Peyer's patch (tissue), 4 donors: ENCODE measurements around the gene XYLB. TPM values are rescaled to one million over a fixed set of nuclear protein-coding genes. Genes with fewer than 3 reads are reported as not detected.

Experiments
- DNase-seq, 3 donors: peaks; one replicate each; pipeline ENCODE4 v3.0.0-alpha.2; 2017 to 2019
- H3K27ac ChIP-seq, 4 donors: fragments of 200-600 bp; sonication (generic); one replicate each; pipeline ENCODE4 v1.5.1; 2016 to 2019
- H3K27me3 ChIP-seq, 2 donors: fragments of 200-600 bp; sonication (generic); one replicate each; pipeline ENCODE4 v1.5.1; 2019
- H3K36me3 ChIP-seq, 3 donors: fragments of 200-600 bp; sonication (generic); one replicate each; pipeline ENCODE4 v1.5.1; 2016 to 2019
- H3K4me1 ChIP-seq, 4 donors: fragments of 200-600 bp; sonication (generic); one replicate each; pipeline ENCODE4 v1.5.1; 2016 to 2019
- H3K4me3 ChIP-seq, 4 donors: fragments of 200-600 bp; sonication (generic); 1 replicate in 3 of 4; 2 replicates in 1 of 4; pipeline ENCODE4 v1.5.1; 2016 to 2019; ENCODE audit warnings: mild to moderate bottlenecking in 1 of 4
- H3K9me3 ChIP-seq, 4 donors: fragments of 200-600 bp; sonication (generic); one replicate each; pipeline ENCODE4 v1.5.1; 2016 to 2019; ENCODE audit warnings: mild to moderate bottlenecking in 1 of 4
- POLR2A ChIP-seq, 2 donors: fragments of 450-650 bp; IDR thresholded peaks; one replicate each; pipeline ENCODE4 v1.5.1; 2017; ENCODE audit warnings: antibody characterized with exemption in 2 of 2, mild to moderate bottlenecking in 2 of 2, moderate library complexity in 2 of 2
- total RNA-seq, 4 donors: library from RNA; depleted of rRNA; stranded (reverse); fragments of >200 nt; gene quantifications; one replicate each; pipeline ENCODE4 v1.1.0, GENCODE V29; 2016
- TF ChIP-seq, protein P1 (sequence below), 6 experiments: fragments of 450-650 bp in 4 of 6; fragments of 200-600 bp in 2 of 6; sonication (generic) in 1 of 6; IDR thresholded peaks; one replicate each; pipeline ENCODE4 v1.5.1; 2017 to 2019; ENCODE audit warnings: antibody characterized with exemption in 6 of 6, mild to moderate bottlenecking in 3 of 6, moderate library complexity in 1 of 6

The XYLB gene
- total RNA-seq, 4 donors from 2014 or later: 7.4 to 39.6 (median 18.2) TPM

DNA sequence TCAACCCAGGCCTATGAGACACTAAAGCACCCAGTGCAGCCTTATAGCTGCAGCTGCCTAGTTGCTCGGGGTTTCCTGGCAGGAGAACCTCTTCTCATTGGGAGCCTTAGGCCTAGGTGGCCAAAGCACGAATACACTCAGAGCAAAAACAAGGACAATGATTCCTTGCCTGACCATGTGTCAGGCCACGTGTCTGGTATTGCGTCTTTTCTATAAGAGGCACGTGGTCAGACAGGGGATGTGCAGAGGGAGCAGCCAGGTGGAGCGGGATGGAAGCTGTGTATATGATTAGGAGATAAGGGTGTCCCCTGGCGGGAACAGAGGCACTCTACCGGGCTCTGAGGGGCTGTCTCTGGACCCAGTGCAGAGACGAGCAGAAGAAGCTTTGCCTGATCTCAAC, 38.1 kb upstream of the XYLB start:
- H3K36me3 ChIP-seq: no peaks in the 10 kb centered on the region
- DNase-seq: no peak
- H3K27ac ChIP-seq: no peak overlapping the region
- H3K9me3 ChIP-seq: no peaks in the 10 kb centered on the region
- no peaks in the 10 kb centered on the region for H3K27me3 ChIP-seq
- no peaks in the 10 kb centered on the region for H3K4me1 ChIP-seq
- no peak overlapping the region for H3K4me3 ChIP-seq
- TF ChIP-seq POLR2A (IDR thresholded peaks at IDR 0.05): no peak
- TF ChIP-seq, protein P1, sequence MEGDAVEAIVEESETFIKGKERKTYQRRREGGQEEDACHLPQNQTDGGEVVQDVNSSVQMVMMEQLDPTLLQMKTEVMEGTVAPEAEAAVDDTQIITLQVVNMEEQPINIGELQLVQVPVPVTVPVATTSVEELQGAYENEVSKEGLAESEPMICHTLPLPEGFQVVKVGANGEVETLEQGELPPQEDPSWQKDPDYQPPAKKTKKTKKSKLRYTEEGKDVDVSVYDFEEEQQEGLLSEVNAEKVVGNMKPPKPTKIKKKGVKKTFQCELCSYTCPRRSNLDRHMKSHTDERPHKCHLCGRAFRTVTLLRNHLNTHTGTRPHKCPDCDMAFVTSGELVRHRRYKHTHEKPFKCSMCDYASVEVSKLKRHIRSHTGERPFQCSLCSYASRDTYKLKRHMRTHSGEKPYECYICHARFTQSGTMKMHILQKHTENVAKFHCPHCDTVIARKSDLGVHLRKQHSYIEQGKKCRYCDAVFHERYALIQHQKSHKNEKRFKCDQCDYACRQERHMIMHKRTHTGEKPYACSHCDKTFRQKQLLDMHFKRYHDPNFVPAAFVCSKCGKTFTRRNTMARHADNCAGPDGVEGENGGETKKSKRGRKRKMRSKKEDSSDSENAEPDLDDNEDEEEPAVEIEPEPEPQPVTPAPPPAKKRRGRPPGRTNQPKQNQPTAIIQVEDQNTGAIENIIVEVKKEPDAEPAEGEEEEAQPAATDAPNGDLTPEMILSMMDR (IDR thresholded peaks at IDR 0.05): no peak

DNA sequence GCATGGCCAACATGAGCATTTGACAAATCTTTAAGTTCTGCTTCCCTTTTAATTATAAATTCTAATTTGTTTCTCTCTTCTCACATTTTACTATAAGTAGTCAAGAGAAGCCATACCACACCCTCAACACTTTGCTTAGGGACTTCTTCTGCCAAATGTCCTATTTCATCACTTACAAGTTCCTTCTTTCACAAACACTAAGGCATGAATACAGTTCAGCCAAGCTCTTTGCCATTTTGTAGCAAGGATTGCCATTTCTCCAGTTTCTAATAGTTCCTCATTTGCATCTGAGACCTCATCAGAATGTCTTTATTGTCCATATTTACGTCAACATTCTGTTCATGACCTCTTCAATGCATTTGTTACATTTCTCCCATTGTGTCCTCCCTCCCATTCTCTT, 35.1 kb upstream of the XYLB start:
- TF ChIP-seq, protein P1 (IDR thresholded peaks at IDR 0.05): no peak
- no peak for TF ChIP-seq POLR2A (IDR thresholded peaks at IDR 0.05)
- Histone ChIP-seq H3K4me3 (no peak overlapping the region), H3K4me1 (no peaks in the 10 kb centered on the region), H3K36me3 (no peaks in the 10 kb centered on the region), H3K9me3 (no peaks in the 10 kb centered on the region), H3K27ac (no peak overlapping the region), H3K27me3 (no peaks in the 10 kb centered on the region)
- no peak for DNase-seq

DNA sequence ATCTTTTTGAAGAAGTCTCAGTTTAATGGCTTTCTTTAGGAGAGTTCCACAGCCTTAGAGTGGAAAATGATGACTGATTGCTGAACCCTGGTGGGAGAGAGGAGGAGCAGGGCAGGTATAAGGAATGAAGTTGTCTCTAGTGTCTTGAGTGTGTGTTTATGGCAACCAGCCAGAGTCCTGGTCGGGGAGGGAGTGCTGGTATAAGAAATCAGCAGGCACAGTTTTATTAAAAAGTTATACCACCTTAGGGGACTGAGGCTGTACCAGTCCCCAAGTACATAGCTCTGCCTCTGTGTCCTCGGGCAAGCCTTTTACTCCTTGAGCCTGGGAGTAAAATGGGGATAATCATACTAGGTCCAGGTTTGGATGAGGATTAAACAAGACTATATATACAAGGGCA, 34.6 kb upstream of the XYLB start:
- no peaks in the 10 kb centered on the region for H3K4me1 ChIP-seq
- H3K27me3 ChIP-seq: no peaks in the 10 kb centered on the region
- H3K36me3 ChIP-seq: no peaks in the 10 kb centered on the region
- no peak overlapping the region for H3K27ac ChIP-seq
- DNase-seq: no peak
- TF ChIP-seq POLR2A (IDR thresholded peaks at IDR 0.05): no peak
- TF ChIP-seq, protein P1 (IDR thresholded peaks at IDR 0.05): no peak
- no peak overlapping the region for H3K4me3 ChIP-seq
- no peaks in the 10 kb centered on the region for H3K9me3 ChIP-seq

DNA sequence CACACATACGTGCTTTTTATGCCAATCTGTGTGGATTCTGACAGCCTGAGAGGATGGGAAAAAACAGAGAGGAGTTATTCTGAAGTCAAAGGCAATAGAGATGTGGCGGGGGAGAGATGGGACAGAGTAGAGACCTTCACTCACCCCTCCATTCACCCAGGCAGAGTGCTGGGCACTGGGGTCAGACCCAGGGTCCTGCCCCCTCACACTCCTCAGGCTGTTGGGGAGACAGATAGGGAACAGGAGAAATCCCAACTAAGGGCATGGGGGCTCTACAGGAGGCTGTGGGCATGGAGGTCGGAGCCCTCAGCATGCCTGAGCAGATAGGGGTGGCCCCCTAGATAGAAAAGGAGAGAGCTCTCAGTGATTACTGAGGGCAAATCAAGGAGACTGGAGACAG, 34.2 kb upstream of the XYLB start:
- Histone ChIP-seq H3K27ac (no peak overlapping the region), H3K4me1 (no peaks in the 10 kb centered on the region), H3K36me3 (no peaks in the 10 kb centered on the region), H3K27me3 (no peaks in the 10 kb centered on the region), H3K9me3 (no peaks in the 10 kb centered on the region), H3K4me3 (no peak overlapping the region)
- DNase-seq: no peak
- no peak for TF ChIP-seq POLR2A (IDR thresholded peaks at IDR 0.05)
- TF ChIP-seq, protein P1 (IDR thresholded peaks at IDR 0.05): no peak

DNA sequence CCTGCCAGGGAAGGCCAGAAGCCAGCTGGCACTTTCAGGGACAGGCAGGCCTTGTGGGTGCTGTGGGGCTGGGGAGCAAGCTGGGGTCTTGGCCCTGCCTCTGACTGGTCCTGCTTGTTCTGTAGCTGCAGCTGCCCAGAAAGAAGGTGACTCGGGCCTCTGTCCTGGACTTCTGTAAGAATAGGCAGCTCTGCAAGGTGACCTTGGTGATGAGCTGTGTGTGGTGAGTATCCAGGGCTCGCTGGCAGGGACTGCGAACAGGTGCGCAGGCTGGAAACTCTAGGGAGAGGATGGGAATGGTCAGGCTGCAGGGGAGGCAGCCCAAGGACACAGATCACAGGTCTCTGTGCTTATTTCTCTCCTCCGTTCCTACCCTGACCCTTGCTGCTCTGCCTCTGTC, 33.3 kb upstream of the XYLB start:
- Histone ChIP-seq H3K27me3 (no peaks in the 10 kb centered on the region), H3K4me3 (no peak overlapping the region), H3K4me1 (no peaks in the 10 kb centered on the region), H3K9me3 (no peaks in the 10 kb centered on the region), H3K36me3 (no peaks in the 10 kb centered on the region), H3K27ac (no peak overlapping the region)
- TF ChIP-seq POLR2A (IDR thresholded peaks at IDR 0.05): no peak
- TF ChIP-seq, protein P1 (IDR thresholded peaks at IDR 0.05): no peak
- no peak for DNase-seq

DNA sequence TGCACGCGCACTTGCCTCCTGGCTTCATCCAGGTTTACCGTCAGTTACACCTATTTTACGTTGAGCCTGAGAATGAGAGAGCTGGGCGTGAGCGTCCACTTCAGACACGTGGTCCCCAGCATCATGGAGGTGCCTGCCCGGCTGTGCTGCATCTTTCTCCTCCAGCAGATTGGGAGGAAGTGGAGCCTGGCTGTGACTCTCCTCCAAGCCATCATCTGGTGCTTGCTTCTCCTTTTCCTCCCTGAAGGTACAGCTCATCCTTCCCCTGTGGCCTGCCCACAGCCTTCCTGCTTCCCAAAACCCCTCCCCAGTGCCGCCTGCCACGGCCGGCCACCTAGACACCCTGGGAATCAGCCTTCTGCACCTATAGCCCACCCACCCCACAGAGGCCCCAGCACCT, 32.9 kb upstream of the XYLB start:
- no peaks in the 10 kb centered on the region for H3K36me3 ChIP-seq
- no peaks in the 10 kb centered on the region for H3K9me3 ChIP-seq
- no peaks in the 10 kb centered on the region for H3K27me3 ChIP-seq
- H3K27ac ChIP-seq: no peak overlapping the region
- H3K4me3 ChIP-seq: no peak overlapping the region
- no peaks in the 10 kb centered on the region for H3K4me1 ChIP-seq
- DNase-seq: no peak
- TF ChIP-seq, protein P1 (IDR thresholded peaks at IDR 0.05): no peak
- TF ChIP-seq POLR2A (IDR thresholded peaks at IDR 0.05): no peak
